ENCODE measurements around the gene EEF1AKMT3. TPM values are rescaled to one million over a fixed set of nuclear protein-coding genes. Genes with fewer than 3 reads are reported as not detected.
A peak's percentile ranks its signal among the peaks of the same experiment; 100 is the strongest.

Gene EEF1AKMT3
- total RNA-seq, 1 donor from 2014 or later, result 4.2 TPM

DNA sequence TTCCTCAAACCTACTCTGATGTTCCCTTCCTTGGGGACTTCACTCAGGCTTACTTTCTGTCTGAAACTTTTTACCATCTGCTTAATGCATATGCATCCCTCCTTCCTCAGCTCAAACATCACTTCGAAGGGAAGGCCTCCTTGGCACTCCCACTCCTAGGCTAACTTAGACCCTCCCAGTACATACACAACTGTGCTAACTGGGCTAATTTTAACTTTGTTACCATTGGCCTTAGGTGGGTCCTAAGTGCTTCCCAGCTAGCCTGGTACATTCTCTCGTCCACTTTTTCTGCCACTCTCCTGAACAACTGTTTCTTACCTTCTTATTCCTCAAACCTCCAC, 3.8 kb downstream of the EEF1AKMT3 start:
- DNase-seq (ENCODE audit: low read depth), result no peak
- TF ChIP-seq, protein P1, sequence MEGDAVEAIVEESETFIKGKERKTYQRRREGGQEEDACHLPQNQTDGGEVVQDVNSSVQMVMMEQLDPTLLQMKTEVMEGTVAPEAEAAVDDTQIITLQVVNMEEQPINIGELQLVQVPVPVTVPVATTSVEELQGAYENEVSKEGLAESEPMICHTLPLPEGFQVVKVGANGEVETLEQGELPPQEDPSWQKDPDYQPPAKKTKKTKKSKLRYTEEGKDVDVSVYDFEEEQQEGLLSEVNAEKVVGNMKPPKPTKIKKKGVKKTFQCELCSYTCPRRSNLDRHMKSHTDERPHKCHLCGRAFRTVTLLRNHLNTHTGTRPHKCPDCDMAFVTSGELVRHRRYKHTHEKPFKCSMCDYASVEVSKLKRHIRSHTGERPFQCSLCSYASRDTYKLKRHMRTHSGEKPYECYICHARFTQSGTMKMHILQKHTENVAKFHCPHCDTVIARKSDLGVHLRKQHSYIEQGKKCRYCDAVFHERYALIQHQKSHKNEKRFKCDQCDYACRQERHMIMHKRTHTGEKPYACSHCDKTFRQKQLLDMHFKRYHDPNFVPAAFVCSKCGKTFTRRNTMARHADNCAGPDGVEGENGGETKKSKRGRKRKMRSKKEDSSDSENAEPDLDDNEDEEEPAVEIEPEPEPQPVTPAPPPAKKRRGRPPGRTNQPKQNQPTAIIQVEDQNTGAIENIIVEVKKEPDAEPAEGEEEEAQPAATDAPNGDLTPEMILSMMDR (conservative IDR thresholded peaks at IDR 0.05; ENCODE audit: low read depth, low read length), result no peak
- no peak overlapping the region for H3K4me3 ChIP-seq (ENCODE audit: low read depth, low read length)

DNA sequence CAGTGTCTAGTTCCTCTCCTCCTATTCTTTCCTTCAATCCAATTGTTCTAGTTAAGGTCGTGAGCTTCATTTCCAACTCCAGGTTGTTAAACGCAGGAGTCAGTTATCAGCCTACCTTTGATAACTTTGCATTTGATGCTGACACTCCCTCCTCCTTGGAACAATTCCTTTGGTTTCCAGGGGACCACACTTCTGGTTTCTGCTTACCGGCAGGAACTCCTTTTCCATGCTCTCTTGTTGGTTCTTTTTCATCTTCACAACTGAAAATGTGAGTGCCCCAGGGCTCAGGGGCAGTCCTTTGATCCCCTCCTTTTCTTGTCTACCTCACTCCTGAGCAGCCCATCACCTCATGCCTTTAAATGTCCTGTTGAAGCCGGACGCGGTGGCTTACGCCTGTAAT, 5.0 kb downstream of the EEF1AKMT3 start:
- DNase-seq (ENCODE audit: low read depth), result no peak
- TF ChIP-seq, protein P1 (conservative IDR thresholded peaks at IDR 0.05; ENCODE audit: low read depth, low read length), result no peak
- H3K4me3 ChIP-seq (ENCODE audit: low read depth, low read length), result no peak overlapping the region

DNA sequence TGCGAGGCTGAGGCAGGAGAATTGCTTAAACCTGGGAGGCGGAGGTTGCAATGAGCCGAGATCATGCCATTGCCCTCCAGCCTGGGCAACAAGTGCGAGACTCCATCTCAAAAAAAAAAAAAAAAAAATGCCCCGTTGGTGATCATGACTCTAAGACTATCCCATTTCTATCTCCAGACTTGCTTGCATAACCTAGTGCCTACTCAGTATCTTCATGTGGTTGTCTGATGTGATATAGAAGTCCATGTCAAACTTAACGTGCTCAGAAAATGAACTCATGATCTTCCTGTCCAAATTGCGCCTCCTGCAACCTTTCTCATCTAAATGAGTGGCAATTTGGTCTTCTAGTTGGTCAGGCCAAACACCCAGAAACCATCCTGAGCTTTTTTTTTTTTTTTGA, 5.5 kb downstream of the EEF1AKMT3 start:
- no peak overlapping the region for H3K4me3 ChIP-seq (ENCODE audit: low read depth, low read length)
- TF ChIP-seq, protein P1 (conservative IDR thresholded peaks at IDR 0.05; ENCODE audit: low read depth, low read length), result no peak
- no peak for DNase-seq (ENCODE audit: low read depth)

DNA sequence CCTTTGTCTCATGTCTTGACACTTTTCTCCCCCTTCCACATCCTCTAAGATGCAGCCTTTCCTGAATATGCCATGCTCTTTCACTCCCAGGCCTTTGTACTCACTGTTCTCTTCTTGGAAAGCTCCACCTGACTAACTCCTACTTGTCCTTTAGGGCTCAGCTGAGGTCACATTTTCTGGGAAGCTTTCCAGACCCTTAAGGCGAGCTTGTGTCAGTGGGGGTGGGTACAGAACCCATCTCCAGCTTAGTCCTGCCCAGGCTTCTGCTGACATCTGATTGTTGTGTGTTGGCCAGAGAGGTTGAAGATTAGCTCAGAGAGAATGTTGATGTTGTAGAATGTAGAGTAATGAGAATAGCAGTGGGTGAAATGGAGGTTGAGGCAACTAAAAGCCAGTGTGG, 7.3 kb downstream of the EEF1AKMT3 start:
- H3K4me3 ChIP-seq (ENCODE audit: low read depth, low read length), result no peak overlapping the region
- peak; percentile 67 for DNase-seq (ENCODE audit: low read depth)
- TF ChIP-seq, protein P1 (conservative IDR thresholded peaks at IDR 0.05; ENCODE audit: low read depth, low read length), result no peak

DNA sequence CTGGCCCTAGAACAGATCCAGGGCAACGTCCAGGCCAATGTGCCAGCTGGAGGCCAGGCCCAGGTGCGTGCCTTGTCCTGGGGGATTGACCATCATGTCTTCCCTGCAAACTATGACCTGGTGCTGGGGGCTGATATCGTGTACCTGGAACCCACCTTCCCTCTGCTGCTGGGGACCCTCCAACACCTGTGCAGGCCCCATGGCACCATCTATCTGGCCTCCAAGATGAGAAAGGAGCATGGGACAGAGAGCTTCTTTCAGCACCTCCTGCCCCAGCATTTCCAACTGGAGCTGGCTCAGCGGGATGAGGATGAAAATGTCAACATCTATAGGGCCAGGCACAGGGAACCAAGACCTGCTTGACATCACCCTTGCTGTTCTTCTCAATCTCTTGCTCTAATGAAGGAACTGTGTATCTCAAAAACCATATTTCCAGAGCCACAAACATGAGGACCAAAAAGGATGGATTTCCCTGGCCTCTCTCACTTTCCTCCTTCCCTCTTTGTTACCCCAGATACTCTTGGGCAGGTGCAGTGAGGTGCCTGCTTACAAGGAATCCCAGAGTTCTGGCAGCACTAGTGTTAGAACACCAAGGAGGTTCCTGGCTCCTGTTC, 8.0 kb downstream of the EEF1AKMT3 start:
- H3K4me3 ChIP-seq (ENCODE audit: low read depth, low read length), result no peak overlapping the region
- no peak for DNase-seq (ENCODE audit: low read depth)
- TF ChIP-seq, protein P1 (conservative IDR thresholded peaks at IDR 0.05; ENCODE audit: low read depth, low read length), result no peak

DNA sequence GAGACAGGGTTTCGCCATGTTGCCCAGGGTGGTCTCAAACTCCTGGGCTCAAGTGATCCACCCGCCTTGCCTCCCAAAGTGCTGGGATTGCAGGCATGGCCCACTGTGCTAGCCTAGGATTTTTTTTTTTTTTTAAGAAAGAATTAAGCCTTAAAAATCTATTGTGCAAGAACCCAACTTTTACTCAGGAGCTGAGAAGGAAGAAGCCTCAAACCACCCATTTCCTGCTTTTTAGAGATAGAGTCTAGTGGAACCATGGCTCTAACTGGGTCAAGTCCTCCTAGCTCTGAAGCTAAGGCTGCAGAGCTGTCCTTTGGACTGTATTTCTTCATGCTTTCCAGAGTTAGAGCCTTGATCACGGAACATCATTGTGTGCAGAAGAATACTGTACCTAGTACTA, 8.8 kb downstream of the EEF1AKMT3 start:
- no peak overlapping the region for H3K4me3 ChIP-seq (ENCODE audit: low read depth, low read length)
- TF ChIP-seq, protein P1 (conservative IDR thresholded peaks at IDR 0.05; ENCODE audit: low read depth, low read length), result no peak
- no peak for DNase-seq (ENCODE audit: low read depth)

DNA sequence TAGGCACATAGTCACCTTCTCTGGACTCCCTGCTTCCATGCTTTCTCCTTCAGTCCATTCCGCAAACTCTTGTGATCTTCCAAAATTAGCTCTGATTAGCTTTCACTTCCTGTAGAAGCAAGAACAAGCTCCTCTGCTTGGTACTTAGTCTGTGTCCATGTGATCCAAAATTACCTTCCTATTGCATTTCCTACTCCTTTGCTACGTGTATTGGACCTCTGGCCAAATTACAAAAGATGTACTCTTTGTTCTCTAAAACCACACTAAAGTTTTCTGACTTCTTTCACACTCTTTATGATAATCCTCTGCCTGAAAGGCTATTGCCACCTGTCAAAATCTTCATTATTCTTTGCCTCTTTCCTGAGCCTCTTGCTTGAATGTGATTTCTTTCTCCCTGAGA, 9.4 kb downstream of the EEF1AKMT3 start:
- H3K4me3 ChIP-seq (ENCODE audit: low read depth, low read length), result no peak overlapping the region
- no peak for DNase-seq (ENCODE audit: low read depth)
- TF ChIP-seq, protein P1 (conservative IDR thresholded peaks at IDR 0.05; ENCODE audit: low read depth, low read length), result no peak

Data from epithelial cell of proximal tubule (primary cell).